Activated CD4-positive, alpha-beta T cell treated with anti-CD3 and anti-CD28 coated beads, Interleukin-2, Interleukin-4, amounts not matched to agents 100 ng/mL and 50 ng/mL, durations not matched to agents 16 hours and 8 hours (primary cell): Measurements from ENCODE around the gene TMEM163.

Experiments
- DNase-seq: peaks from one replicate; pipeline ENCODE4 v3.0.0-alpha.2; 2020; ENCODE audit warnings: low spot score

Gene TMEM163

DNA sequence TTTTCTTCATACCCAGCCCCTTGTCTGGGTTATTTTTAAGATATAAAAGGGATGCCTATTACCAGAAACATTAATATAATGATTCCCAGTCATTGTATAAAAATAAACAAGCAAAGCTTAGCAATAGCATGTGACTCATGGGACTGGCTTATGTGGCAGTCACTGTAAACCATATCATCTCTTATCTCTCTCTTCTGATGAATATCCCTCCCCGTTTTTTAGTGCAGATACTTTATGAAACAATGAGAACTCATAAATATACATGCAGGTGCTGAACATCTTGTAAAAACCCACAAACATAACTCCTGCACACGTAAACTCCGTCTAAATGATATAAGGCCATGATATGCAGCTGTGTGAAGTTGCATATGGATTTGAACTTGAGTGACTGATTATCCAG is 310.0 kb downstream of the TMEM163 start:
- no peak for DNase-seq

DNA sequence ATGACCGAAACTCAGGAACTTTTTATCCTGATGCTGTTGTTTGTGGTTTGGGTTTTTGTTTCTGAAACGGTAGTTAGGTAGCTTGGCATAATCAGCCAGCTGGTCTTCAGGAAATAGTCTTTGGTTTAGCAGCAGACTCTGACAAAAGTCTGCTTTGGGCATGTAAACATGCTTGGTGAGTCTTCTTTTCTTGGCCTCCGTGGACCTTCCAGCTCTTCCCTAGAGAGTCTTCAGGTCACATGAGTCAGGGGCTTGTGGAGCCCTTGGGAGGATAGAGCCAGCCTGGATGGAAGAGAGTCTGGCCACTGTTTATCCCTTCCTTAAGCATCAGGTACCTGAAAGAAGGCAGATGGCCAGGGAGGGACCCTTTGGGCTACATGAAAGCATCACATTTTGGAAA is 310.4 kb downstream of the TMEM163 start:
- no peak for DNase-seq

DNA sequence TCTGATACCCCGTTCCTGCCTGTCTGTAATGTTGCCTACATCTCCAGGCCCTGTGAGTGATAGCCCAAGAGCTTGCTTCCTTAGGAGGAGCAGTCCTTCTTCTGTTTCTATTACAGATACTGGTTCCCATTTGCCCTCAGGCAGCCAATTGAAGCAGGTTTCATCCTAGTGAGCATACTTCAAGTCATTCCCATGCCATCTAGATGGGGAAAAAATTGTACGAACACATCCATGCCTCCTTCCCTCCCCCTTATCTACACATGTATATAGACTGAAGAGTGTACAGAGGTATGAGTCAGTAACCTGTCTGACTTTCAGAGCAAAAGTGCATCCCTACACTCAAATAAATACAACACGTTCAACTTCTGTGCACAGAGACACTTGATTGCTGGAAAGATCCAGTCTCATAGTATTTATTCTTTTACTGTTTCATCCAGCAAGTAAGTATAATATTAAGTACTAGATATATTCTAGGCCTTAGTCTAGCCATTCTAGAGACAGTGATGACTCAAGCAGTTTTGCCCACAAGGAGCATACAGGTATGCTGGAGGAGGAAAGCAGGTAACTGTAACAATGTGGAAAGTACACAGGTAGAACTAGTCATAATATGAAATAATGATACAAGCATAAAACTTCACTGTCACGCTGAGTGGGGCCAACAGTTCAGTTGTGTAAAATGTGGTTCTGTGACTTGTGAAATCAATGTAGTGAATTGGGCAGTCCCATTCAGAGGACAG is 311.5 kb downstream of the TMEM163 start:
- DNase-seq, result no peak

DNA sequence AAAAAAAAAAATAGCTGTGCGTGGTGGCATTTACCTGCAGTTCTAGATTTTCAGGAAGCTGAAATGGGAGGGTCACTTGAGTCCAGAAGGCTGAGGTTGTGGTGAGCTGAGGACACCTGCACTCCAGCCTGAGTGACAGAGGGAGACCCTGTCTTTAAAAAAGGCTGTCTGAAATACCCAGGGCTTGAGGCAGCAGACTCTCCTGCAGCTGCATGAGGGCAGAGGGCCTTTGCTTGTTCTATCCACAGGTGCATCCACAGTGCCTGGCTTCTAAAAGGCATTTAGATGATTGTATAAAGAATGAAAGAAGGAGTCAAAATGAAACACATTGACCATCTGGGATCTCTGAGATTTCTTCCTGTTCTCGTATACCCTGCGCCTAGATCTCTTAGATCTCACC is 312.1 kb downstream of the TMEM163 start:
- DNase-seq, result no peak

DNA sequence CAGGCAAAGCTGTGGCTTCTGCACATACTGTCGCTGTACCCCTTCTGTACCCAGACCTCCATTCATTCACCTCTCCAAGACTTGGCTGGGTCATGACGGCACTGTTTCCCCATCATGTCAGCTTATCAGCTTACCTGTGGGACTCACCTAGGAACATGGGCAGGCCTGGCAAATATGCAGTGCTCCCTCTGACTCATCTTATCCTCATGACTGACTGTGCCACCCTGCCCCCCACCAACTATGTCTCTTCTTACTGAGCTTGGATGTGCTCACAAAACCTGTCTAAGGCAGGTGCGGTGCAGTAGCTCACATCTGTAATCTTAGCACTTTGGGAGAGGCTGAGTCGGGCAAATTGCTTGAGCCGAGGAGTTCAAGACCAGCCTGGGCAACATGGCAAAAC is 312.5 kb downstream of the TMEM163 start:
- DNase-seq, result no peak
